Sigmoid colon (tissue), 3 donors: ENCODE data around the gene PSTPIP2.

Experiments
- POLR2A ChIP-seq, 2 donors: fragments of 450-650 bp; IDR thresholded peaks; one replicate each; pipeline ENCODE4 v1.6.1; 2016; ENCODE audit warnings: antibody characterized with exemption in 2 of 2, mild to moderate bottlenecking in 2 of 2, moderate library complexity in 2 of 2
- TF ChIP-seq, protein P1 (sequence below), 4 experiments: fragments of 450-650 bp in 3 of 4; fragments of 200-600 bp in 1 of 4; IDR thresholded peaks; one replicate each; pipeline ENCODE4 v1.5.1; 2016 to 2019; ENCODE audit warnings: antibody characterized with exemption in 4 of 4, mild to moderate bottlenecking in 3 of 4, moderate library complexity in 2 of 4

DNA sequence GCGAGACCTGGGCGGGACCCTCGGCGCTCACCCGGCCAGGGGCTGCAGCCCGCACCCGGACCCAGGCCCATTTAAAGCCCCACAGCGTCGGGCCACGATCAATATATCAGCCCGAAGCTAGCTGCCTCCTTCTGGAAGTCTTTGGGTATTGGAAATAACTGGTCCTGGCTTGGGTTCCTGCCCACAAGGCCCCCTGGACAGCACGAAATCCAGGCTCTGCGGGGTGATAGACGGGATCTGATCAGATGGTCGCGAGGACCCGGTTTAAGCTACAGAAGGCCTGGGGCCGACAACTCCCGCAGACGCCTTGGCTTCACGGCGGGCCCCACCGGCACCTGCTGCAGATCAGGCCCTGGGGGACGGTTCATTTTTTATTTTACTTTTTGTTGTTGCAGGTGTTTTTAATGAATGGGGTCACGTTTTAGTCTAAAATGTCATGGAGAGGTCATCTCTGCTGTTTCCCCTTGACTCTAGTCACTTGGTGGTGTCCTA is 362 bp upstream of the PSTPIP2 start:
- TF ChIP-seq, protein P1, sequence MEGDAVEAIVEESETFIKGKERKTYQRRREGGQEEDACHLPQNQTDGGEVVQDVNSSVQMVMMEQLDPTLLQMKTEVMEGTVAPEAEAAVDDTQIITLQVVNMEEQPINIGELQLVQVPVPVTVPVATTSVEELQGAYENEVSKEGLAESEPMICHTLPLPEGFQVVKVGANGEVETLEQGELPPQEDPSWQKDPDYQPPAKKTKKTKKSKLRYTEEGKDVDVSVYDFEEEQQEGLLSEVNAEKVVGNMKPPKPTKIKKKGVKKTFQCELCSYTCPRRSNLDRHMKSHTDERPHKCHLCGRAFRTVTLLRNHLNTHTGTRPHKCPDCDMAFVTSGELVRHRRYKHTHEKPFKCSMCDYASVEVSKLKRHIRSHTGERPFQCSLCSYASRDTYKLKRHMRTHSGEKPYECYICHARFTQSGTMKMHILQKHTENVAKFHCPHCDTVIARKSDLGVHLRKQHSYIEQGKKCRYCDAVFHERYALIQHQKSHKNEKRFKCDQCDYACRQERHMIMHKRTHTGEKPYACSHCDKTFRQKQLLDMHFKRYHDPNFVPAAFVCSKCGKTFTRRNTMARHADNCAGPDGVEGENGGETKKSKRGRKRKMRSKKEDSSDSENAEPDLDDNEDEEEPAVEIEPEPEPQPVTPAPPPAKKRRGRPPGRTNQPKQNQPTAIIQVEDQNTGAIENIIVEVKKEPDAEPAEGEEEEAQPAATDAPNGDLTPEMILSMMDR (IDR thresholded peaks at IDR 0.05) = no peak
- TF ChIP-seq POLR2A (IDR thresholded peaks at IDR 0.05) = no peak
